Ramos (cell line): ENCODE measurements around the gene ASB7.

Experiments used
- in situ Hi-C: fragments of 300-500 bp; cut with MboI; formaldehyde crosslinking; loops from one replicate; pipeline ENCODE4 v1.14.3; 2022; ENCODE audit warnings: low sequenced_read_pairs; ENCODE audit not compliant: unreplicated experiment

ASB7 gene

DNA sequence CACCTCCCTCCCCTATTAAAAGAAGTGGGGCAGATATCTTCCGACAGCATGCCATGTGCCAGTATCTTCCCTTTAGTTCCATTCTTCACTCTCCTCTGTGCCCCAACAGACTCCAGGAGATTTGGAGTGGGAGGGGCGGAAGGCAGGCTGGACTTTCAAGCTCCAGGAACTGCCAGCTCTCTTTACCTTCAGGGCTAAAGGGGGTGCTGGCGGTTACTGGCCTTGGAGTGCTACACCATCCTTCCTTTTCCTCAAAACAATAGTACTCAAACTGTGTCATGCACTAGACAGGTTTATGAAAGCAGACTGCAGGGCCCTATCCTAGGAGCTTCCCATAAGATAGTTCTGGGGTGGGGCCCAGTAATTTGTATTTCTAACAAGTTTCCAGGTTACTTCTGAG lies 6.4 kb upstream of the ASB7 start:
- in situ Hi-C loops: no loop called here

DNA sequence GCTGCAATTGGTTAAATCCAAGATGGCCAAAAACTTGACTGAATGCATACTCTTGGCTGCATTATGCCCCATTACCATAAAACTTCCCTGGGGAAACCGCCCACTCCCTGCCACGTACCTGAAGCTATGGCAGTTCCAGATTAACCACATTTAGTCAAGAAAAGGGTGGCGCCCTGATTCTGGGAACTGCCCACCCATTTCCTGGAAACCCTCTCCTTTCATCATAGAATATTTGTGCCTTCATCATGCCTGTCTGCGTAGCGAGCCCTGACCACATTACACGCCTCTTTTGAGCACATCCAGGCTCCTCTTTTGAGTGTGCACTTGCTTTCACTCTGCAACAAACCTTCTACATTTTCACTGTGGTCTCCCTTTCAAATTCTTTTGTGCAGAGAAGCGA lies 5.6 kb upstream of the ASB7 start:
- in situ Hi-C loops: no loop called here

DNA sequence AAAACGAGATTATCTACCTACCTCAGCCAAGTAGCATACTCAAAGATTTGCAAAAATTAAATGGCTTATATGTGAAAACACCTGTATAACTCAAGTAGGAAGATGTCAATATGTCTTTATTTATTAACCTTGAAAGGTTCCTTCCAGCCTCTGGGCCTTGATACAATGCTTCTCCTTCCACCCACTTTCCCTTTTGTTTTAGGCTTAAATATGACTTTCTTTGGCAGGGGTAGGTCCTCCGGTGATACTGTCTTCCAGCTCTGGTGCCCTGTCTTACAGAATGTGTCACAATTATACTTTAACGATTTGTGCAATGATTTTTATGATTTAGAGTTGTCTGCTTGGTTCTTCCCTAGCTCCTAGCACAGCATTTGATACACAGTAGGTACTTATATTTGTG lies 4.5 kb upstream of the ASB7 start:
- in situ Hi-C loops: no loop called here

DNA sequence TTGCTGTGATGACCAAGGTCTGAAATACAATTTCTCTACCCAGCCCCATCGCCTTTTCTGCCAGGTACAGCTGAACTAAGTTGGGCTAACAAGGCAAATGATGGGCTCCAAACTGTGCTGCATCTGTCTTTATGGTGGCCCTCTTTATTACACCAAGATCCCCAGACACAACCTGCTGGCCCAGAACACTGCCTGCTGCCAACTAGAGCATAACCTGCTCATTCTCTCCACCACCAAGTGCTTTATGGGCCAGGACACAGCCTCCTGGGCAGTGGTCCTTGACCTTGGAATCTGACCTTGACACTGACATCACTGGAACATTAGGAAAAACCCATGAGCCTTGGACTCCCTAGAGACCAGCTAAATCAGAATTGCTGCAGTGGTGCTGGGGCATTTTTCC lies 3.7 kb upstream of the ASB7 start:
- in situ Hi-C loops: no loop called here

DNA sequence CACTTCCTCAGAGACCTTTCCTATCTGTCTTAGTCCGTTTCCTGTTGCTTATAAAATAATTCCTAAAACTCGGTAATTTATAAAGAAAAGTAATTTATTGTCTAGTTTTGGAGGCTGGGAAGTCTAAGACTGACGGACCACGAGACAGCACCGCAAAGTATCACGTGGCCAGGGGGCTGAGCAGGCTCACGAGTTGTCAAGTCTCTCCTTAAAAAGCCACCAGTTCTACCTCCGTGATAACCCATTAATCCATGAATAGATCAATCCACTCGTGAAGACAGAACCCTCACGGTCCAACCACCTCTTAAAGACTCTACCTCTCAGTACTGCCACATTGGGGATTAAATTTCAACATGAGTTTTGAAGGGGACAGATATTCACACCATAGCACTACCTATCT lies 1.2 kb upstream of the ASB7 start:
- in situ Hi-C loops: loop anchor here (10.0 kb wide), 1 partner anchor 664 kb away; no protein-coding TSS in a partner anchor

DNA sequence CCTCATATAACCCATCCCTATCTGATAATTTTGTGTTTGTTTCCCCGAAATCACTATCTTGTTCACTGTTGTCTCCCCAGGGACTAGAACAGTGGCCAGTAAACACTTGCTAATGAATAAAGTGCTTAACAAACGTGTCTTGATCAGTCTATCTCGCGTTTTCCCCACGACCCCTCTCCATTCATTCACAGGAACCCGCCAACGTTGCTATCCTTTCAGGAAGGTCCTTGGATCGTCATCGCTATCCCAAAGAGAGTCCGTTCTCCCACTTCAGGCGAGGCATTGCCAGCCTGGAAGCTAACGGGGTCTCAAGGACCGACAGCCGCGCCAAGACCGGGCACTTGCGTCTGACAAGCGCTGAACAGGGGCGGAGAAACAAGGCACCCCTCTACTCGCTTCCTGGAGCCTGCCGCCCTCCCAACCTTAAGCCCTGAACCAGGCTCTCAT lies 749 bp upstream of the ASB7 start:
- in situ Hi-C loops: loop anchor here (10.0 kb wide), 1 partner anchor 663 kb away; no protein-coding TSS in a partner anchor

DNA sequence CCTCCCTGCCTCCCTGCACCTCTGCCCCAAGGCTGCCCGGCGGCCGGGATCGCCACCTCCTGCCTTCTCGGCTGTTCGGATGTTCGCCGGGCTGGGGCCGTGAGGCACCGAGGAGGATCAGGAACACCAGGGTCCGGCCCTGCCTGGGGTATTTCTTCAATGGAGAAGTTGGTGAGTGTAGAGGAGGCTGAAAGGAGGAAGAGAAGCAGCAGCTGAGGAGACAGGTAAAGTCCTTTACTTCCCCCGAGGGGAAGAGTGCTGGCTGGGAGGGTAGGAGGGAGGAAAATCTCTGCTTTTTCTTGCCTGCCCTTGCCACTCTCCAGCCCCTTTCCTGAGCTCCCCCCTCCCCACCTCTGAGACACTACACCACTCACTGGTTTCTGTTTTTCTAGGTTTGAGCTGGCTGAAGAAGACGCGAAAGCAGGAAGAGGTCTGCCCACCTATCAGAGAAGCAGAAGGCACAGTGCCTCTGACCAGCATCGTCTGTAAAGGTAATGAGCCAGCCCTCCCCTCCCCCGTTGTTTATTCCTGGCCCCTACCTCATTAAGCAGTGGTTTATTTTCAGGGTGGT lies 519 bp downstream of the ASB7 start:
- in situ Hi-C loops: loop anchor here (10.0 kb wide), 1 partner anchor 662 kb away; no protein-coding TSS in a partner anchor

DNA sequence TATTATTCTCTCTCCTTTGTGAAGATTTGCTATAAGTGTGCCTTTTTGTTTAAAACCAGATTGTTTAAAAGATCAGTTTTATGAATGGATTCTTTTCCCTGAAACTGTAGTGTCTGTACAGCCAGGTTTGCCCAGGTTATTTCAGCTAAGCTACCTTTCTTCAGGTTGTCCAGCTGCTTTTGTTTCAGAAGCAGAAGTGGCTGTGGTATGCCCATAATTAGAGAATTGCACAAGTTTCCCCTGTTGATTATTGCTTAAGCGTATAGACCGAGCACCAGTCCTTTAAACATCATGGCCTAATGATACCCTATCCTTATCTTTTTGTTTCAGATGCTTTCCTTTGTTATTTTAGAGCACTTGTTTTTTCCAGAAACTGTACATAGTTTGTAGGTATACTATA lies 10.2 kb downstream of the ASB7 start:
- in situ Hi-C loops: no loop called here

DNA sequence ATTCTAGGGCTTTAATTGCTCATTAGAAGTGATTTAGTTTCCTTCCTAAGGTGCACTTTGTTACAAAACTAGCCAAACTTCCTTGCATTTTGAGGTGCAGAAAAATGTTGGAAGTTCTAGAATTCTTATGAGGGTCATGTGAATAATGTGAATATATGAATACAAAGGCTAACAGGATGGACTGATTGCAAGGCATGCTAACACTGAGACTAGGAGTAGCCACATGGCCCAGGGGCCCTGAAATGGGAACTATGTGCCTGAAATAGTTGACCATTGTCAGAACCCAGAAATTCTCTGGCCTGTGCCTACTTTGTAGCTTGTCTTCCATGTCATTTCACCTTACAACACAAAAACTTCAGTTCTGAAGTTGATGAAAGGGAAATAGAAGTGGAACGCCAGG lies 10.8 kb downstream of the ASB7 start:
- in situ Hi-C loops: no loop called here

DNA sequence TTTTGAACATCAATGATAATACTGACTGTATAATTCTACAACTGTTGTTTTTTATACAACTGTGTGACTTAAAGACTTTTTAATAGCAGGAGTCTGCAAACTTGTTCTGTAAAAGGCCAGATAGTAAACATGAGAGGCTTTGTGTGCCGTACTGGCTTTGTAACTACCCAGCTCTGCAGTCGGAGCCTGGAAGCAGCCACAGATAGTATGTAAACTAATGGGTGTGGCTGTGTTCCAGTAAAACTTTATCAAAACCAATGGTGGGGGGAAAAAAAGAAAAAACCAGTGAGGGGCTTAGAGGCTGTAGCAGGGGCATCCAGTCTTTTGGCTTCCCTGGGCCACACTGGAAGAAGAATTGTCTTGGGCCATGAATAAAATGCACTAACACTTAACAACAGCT lies 11.9 kb downstream of the ASB7 start:
- in situ Hi-C loops: no loop called here

DNA sequence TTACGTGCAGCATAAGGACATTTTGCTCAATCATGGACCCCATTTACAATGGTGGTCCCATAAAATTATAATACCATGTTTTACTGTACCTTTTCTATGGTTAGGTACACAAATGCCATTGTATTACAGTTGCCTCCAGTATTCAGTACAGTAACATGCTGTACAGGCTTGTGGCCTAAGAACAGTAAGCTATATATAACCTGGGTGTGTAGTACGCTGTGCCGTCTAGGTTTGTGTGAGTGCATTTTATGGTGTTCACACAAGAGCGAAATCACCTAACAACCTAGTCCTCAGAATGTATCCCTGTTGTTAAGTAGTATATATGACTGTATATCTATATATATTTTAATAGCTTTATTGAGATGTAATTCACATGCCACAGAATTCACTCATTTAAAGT lies 12.5 kb downstream of the ASB7 start:
- in situ Hi-C loops: no loop called here

DNA sequence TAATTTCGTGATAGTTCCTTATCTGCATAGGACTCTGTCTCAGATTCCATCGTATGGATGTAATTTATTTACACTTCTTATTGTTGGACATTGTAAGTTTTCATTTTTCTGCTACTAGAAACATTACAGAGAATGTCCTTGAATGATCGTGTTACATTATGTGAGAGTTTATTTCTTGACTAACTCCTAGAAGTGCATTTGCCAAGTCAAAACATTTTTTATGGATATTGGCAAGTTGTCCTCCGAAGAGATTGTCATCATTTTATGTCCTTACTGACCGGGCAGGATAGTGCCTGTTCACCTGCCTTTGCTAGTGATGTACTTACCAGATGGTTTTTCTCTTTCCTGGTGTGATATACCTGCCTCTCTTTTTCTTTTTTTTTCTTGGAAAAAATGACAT lies 13.4 kb downstream of the ASB7 start:
- in situ Hi-C loops: no loop called here

DNA sequence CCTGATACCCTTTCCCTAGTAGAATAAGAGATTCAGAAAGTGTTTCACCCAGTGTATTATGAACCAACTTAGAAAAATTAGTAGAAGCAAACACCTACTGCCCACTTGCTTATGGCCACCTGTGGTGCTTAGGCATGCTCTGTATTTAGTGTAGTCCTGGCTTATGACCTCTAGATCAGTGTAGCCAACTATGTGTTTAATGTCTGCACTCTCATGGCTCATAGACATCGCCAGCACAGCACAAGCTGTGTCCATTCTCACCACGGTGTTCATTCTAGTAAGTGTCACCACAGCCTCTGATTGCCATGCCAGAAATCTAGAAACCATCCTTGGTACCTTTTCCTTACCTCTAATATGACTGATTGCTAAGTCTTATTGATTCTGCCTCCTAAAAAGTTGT lies 14.3 kb downstream of the ASB7 start:
- in situ Hi-C loops: no loop called here

DNA sequence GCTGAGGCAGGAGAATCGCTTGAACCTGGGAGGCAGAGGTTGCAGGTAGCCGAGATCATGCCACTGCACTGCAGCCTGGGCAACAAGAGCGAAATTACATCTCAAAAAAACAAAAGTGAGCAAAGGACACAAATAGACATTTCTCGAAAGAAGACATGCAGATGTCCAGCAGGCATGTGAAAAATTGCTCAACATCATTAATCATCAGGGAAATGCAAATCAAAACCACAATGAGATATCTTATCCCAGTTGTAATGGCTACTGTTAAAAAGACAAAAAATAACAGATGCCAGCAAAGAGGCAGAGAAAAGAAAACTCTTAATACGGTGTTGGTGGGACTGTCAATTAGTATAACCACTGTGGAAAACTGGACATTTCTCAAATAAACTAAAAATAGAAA lies 20.9 kb downstream of the ASB7 start:
- in situ Hi-C loops: no loop called here

DNA sequence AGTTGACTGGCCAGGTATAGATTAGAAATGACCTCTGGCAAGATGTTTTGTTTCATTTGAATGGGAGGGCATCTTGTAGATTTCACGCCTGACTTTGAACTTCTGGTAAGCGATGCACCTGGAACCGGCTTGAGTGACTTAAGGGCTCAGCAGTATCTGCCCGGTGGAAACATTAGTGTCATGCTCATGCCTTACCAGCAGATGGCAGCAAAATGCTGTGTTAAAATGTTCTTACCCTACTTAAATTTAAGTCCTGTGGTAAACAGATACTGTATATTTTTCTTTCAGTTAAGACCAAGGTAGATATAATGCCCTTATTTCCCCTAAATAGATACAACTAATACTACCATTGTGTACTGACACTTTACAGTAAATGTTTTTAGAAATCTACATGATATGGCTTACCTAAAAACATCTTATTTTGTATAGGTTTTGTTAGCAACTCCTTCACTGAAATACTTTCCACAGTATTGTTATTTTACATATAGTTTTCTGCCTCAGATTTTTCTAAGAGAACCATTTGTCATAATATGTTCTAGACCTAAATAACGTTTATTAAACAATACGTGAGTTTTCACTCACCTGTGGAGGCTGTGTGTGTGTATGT lies 25.5 kb downstream of the ASB7 start:
- in situ Hi-C loops: no loop called here

DNA sequence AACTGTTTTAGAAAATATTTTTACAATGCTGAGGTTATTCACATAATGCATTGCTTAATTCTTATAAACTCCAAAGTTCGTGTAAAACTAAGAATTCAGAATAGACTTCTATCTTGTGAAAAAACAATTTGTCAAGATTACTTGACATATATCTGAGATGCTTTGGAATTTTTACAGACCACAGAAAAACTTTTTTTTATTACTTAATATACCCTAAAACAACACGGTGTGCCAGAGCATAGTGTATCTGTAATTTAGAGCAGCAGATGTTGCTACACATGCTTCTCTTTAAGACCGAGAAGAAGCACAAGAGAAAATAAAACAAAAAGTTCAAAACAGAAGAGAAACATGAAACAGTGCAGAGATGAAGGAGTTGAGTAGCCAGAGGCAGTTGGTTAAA lies 26.4 kb downstream of the ASB7 start:
- in situ Hi-C loops: no loop called here

DNA sequence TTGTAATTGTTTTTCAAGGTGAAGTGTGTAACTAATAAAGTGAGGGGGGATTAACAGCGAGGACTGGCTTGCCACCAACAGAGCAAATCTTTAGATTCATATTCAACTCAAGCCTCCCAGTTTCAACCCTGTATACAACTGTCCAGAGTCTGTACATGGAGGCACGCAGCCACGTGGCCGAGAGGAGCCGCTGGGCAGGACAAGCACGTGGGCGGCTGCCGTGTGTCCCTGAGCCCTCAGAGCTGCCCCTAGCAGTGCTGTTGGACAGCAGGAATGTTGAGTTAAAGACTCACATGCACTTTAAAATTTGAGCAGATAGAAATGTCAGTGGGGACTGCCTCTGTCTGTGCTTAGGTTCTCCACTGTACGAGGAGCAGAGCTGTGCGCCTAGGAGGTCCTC lies 29.4 kb downstream of the ASB7 start:
- in situ Hi-C loops: loop anchor here (10.0 kb wide), 1 partner anchor 373 kb away; no protein-coding TSS in a partner anchor

DNA sequence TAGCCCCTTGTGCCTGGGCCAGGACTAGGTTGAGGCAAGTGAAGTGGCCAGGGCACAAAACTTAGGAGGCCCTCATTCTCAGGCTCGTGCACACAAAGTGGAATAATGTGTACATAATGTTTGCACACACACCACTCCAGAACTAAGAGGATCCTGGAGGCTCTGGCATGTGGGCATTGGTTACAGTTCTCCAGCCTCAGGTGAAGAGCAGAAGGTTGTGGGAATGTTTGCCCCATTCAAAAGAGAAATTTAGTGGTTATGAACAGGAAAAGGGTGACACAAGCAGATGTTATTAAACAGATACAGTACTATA lies 31.3 kb downstream of the ASB7 start:
- in situ Hi-C loops: loop anchor here (10.0 kb wide), 1 partner anchor 371 kb away; no protein-coding TSS in a partner anchor

DNA sequence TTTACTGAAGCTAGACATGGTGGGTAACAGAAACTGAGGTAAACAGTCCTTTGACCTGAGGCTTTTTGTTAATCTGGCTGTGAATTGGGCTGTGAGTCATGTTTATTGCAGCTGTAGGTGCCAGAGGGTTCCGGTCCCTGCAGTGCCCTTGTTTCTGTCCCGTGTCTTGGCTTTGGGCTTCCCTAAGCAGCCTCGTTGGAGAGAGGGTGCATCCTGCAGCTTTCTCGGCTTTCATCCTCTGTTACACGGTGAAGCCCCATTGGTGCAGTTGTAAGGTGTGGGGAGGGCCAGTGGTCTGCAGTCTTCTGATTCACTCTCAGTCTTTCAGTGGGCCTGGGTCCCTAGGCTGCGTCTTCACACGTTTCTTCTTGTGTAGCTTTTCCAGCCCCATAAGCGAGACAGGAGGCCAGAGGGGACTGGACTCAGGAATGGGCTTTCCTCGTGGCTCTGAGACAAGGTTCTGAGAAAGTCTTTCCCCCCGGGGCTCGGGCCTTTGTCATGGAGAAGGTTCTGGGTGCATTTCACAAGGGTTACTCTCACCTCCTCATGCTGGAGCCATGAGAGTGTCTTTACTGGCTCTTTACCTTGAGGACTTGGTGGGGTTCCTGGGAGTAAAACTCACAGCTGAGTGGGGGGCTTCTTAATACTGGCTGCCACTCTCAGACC lies 33.1 kb downstream of the ASB7 start:
- in situ Hi-C loops: loop anchor here (10.0 kb wide), 1 partner anchor 369 kb away; no protein-coding TSS in a partner anchor

DNA sequence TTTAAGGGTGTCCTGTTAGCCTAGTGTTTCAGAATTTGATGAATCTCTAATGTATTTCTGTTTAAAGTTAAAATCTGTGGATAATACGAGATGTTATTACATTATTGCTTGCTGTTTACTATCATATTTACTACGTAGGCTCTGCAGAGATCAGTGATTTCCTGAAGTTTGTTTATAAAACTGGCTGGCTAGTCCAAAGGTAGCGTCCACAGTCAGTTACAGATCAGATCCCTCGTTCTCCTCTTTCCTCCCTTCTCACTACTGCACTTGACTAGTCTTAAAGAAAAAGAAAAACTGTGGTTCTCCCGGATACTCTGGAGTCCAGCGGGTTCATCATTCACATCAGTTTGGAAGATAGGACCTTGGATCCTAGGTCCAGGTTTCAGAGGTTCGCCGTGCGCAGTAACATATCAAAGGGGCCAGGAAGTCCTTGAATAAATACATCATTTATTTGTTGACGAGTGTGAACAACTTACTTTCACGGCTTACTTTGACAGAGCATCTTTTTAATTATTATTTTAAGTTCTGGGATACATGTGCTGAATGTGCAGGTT lies 35.9 kb downstream of the ASB7 start:
- in situ Hi-C loops: loop anchor here (10.0 kb wide), 1 partner anchor 367 kb away; no protein-coding TSS in a partner anchor

DNA sequence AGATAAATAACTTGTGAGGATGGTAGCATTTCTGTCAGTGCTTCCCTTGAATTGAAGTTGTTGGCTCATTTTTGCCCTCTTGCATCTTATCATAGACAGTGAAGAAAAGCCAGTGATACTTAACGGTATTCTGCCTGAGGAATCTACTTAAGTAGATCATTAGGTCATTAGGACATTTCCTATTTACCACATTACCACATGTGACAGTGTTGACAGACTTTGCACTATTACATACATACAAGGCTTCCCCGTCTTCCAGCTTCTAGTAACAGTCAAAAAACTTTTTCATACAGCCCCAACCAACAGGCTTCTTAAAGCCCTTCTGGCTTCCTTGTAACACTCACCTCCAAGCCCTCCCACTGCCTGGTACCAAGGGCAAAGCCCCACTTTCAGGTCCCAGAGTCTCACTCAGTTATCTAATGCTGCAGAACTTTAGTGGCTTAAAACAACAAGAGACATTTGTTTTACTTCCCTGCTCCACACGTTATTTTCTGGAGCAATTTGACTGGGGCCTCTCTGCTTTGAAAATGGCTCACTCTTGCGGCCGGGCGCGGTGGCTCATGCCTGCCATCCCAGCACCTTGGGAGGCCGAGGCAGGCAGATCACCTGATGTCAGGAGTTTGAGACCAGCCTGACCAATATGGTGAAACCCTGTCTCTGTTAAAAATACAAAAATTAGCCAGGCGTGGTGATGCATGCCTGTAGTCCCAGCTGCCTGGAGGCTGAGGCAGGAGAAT lies 40.0 kb downstream of the ASB7 start:
- in situ Hi-C loops: no loop called here
